OCI-LY7 (cell line): Measurements from ENCODE around the gene SLAMF7.

Source experiments
- CTCF ChIP-seq: fragments of 200-600 bp; sonication (generic); conservative IDR thresholded peaks from 2 replicates; pipeline ENCODE4 v1.5.1; 2014; ENCODE audit warnings: mild to moderate bottlenecking, antibody characterized with exemption, low read length, moderate library complexity, mixed read lengths
- EZH2phosphoT487 ChIP-seq: fragments of 200-600 bp; sonication (generic); IDR thresholded peaks from 2 replicates; pipeline ENCODE4 v1.6.1; 2018; ENCODE audit warnings: low read depth, borderline replicate concordance, mild to moderate bottlenecking, mixed run types, antibody characterized with exemption, low read length, moderate library complexity, mixed read lengths

GRCh38 chr1:160722726-160723125 is 16.3 kb upstream of the SLAMF7 start:
- TF ChIP-seq CTCF (no peak), EZH2phosphoT487 (no peak)
